Choroid plexus epithelial cell (primary cell): ENCODE results near the gene NMNAT2.

Experiments
- DNase-seq: peaks from one replicate; pipeline ENCODE4 v3.0.0-alpha.2; 2010; ENCODE audit warnings: low read depth
- H3K4me3 ChIP-seq: 2 replicates; pipeline ENCODE4 v1.5.1; 2011; ENCODE audit warnings: low read depth, mild to moderate bottlenecking, control low read depth, low read length, moderate library complexity
- TF ChIP-seq, protein P1 (sequence below): conservative IDR thresholded peaks from 2 replicates; pipeline ENCODE4 v1.5.1; 2011; ENCODE audit warnings: low read depth, mild to moderate bottlenecking, control low read depth, inconsistent platforms, low read length, moderate library complexity

NMNAT2 gene

GRCh38 chr1:183368213-183369108, 49.7 kb downstream of the NMNAT2 start:
- no peak overlapping the region for H3K4me3 ChIP-seq
- TF ChIP-seq, protein P1, sequence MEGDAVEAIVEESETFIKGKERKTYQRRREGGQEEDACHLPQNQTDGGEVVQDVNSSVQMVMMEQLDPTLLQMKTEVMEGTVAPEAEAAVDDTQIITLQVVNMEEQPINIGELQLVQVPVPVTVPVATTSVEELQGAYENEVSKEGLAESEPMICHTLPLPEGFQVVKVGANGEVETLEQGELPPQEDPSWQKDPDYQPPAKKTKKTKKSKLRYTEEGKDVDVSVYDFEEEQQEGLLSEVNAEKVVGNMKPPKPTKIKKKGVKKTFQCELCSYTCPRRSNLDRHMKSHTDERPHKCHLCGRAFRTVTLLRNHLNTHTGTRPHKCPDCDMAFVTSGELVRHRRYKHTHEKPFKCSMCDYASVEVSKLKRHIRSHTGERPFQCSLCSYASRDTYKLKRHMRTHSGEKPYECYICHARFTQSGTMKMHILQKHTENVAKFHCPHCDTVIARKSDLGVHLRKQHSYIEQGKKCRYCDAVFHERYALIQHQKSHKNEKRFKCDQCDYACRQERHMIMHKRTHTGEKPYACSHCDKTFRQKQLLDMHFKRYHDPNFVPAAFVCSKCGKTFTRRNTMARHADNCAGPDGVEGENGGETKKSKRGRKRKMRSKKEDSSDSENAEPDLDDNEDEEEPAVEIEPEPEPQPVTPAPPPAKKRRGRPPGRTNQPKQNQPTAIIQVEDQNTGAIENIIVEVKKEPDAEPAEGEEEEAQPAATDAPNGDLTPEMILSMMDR, result no peak
- no peak for DNase-seq

- H3K4me3 ChIP-seq, result no peak overlapping the region
- DNase-seq, result no peak
- TF ChIP-seq, protein P1, result no peak
These were observed 52.1 kb downstream of the NMNAT2 start for GRCh38 chr1:183366116-183366515.

- DNase-seq, result no peak
- TF ChIP-seq, protein P1, result no peak
- no peak overlapping the region for H3K4me3 ChIP-seq
These were observed 52.5 kb downstream of the NMNAT2 start for GRCh38 chr1:183365676-183366075.

GRCh38 chr1:183365093-183365492, 53.1 kb downstream of the NMNAT2 start:
- H3K4me3 ChIP-seq, result no peak overlapping the region
- TF ChIP-seq, protein P1, result no peak
- no peak for DNase-seq

DNA sequence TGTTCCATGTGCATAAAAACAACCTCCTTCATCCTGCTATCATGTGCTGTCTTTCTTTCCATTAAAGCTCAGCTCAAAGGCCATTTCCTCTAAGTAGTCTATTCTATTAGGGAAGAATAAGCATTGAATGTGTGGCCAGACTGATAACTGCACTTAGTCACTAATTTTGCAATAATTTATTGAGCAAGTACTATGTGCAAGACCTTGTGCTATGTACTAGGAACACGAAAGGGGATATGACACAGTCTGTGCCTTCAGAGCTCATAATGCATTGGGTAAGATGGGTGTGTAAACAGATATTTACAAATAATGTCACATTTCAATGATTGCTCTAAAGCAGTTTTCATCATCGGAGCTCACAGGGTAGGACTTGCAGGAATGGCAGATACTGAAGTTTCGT, 54.2 kb downstream of the NMNAT2 start:
- peak; percentile 46 for DNase-seq
- TF ChIP-seq, protein P1, result no peak
- H3K4me3 ChIP-seq, result no peak overlapping the region

GRCh38 chr1:183361081-183361480, 57.1 kb downstream of the NMNAT2 start:
- no peak for DNase-seq
- H3K4me3 ChIP-seq, result no peak overlapping the region
- TF ChIP-seq, protein P1, result no peak

DNA sequence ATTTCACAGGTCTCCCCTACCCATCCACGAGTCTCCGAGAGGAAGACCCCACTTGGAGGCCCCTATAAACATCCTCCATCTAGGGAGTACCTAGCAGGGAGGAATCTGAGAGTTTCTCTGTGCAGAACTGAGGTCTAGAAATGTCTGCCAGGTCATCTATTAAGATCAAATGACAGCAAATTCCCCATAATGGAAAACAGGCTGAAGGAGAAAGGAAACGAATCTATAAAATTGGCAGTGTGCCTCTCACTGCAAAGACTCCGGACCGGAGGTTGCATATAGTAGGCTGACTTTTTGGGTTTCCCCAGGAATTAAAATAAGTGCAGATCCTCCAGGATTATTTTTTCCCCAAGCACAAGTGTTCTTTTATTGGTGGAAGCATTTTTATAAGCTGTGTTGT, 57.7 kb downstream of the NMNAT2 start:
- TF ChIP-seq, protein P1, result no peak

More for the DNA sequence above, 57.7 kb downstream of the NMNAT2 start:
- DNase-seq, result no peak
- no peak overlapping the region for H3K4me3 ChIP-seq
